ENCODE results near the gene ABRAXAS1. TPM values are rescaled to one million over a fixed set of nuclear protein-coding genes. Genes with fewer than 3 reads are reported as not detected.

Gene ABRAXAS1
- total and polyA plus RNA-seq, 2 of the 13 experiments (the other 11 are each of a cell fraction or from before 2014, with no cell fraction given) = 14.1 to 14.7 TPM

- in situ Hi-C loops (cut with HindIII; ENCODE audit: extremely low pct_ligation_motif_present, low pct_unique_long_range_greater_than_20kb) (no loop called here), intact Hi-C loops (cut with micrococcal nuclease; ENCODE audit: unreplicated experiment) (loop anchor here (10.0 kb wide), 1 partner anchor 53 kb away; no protein-coding TSS in a partner anchor)
- ChIA-PET CTCF (ENCODE audit: low intra/inter-chr PET ratio, low total read pairs) (no interaction called here), POLR2A (no interaction called here)
- no peak overlapping the region for H2AFZ ChIP-seq (ENCODE audit: low read length)
- H3K4me2 ChIP-seq (ENCODE audit: low read depth, low read length) = no peak overlapping the region
- no TSS peak for BruUV-seq (replicated peaks)
- H3K27me3 ChIP-seq (ENCODE audit: control insufficient read depth in 1 of 2, insufficient read depth in 2 of 2, low read length in 2 of 2) = no peaks in the 10 kb centered on the region
- H4K20me1 ChIP-seq (ENCODE audit: insufficient read depth, low read length) = no peaks in the 10 kb centered on the region
- H3K9ac ChIP-seq (ENCODE audit: insufficient read depth, low read depth, low read length) = no peak overlapping the region
- H3K27ac ChIP-seq (ENCODE audit: extremely low read length, insufficient read depth, low read length) = no peak overlapping the region
- H3K9me3 ChIP-seq (ENCODE audit: low read length) = no peaks in the 10 kb centered on the region
- H3K36me3 ChIP-seq (replicated peaks in 1 of 2; ENCODE audit: control insufficient read depth in 1 of 2, insufficient read depth in 2 of 2, low read length in 2 of 2) = peaks cover 5 to 24% of the 10 kb centered on the region in 2 experiments; a peak in 4 of 5 replicates
- H3K4me3 ChIP-seq (replicated peaks in 1 of 3; ENCODE audit: insufficient read depth in 1 of 3, low read depth in 2 of 3, low read length in 3 of 3) = no peak overlapping the region
- TF ChIP-seq RARA (CRISPR knock-in tag; IDR thresholded peaks at IDR 0.05) (no peak), CERS6 (CRISPR knock-in tag; IDR thresholded peaks at IDR 0.05) (no peak), NPAS2 (CRISPR knock-in tag; IDR thresholded peaks at IDR 0.05; ENCODE audit: borderline replicate concordance) (no peak), SKI (IDR thresholded peaks at IDR 0.05; ENCODE audit: partially characterized antibody) (no peak), ZFP91 (CRISPR knock-in tag; IDR thresholded peaks at IDR 0.05; ENCODE audit: borderline replicate concordance) (no peak), SSRP1 (CRISPR knock-in tag; IDR thresholded peaks at IDR 0.05) (no peak), PBX3 (CRISPR knock-in tag; IDR thresholded peaks at IDR 0.05; ENCODE audit: borderline replicate concordance) (no peak), ZNF878 (CRISPR knock-in tag; IDR thresholded peaks at IDR 0.05) (no peak), CBX1 (IDR thresholded peaks at IDR 0.05; ENCODE audit: low read depth) (no peak), TEAD2 (CRISPR knock-in tag; IDR thresholded peaks at IDR 0.05) (no peak), ZNF382 (CRISPR knock-in tag; IDR thresholded peaks at IDR 0.05; ENCODE audit: borderline replicate concordance) (no peak), FOXK1 (CRISPR knock-in tag; IDR thresholded peaks at IDR 0.05; ENCODE audit: borderline replicate concordance, low read depth) (no peak), ZNF264 (CRISPR knock-in tag; IDR thresholded peaks at IDR 0.05) (no peak), FOXJ3 (CRISPR knock-in tag; IDR thresholded peaks at IDR 0.05; ENCODE audit: borderline replicate concordance) (no peak), ZNF850 (CRISPR knock-in tag; conservative IDR thresholded peaks at IDR 0.05) (no peak), ZSCAN30 (CRISPR knock-in tag; IDR thresholded peaks at IDR 0.05) (no peak), BCLAF1 (IDR thresholded peaks at IDR 0.05) (no peak), ZNF746 (CRISPR knock-in tag; IDR thresholded peaks at IDR 0.05) (no peak), ZNF44 (CRISPR knock-in tag; IDR thresholded peaks at IDR 0.05) (no peak), ARNT2 (CRISPR knock-in tag; IDR thresholded peaks at IDR 0.05; ENCODE audit: low read depth) (no peak)
- FAIRE-seq = no peak
- ATAC-seq = no peak
- no peak for DNase-seq (ENCODE audit: low spot score)
- no peaks in the 10 kb centered on the region for H3K4me1 ChIP-seq (ENCODE audit: insufficient read depth, low read length)
- no peaks in the 10 kb centered on the region for H3K79me2 ChIP-seq (ENCODE audit: insufficient read depth, low read length)
These were observed 66.7 kb downstream of the ABRAXAS1 start for GRCh38 chr4:83418211-83418610.

Measured in HepG2 (cell line).